Left ventricle myocardium superior (tissue), 1 donor: ENCODE data around the gene WBP11. TPM values are rescaled to one million over a fixed set of nuclear protein-coding genes. Genes with fewer than 3 reads are reported as not detected.
"Not testable (repeated sequence)": the region's sequence is repeated elsewhere in the genome, so short reads cannot be mapped to it uniquely, and the experiment has no call there.

Experiments
- ATAC-seq: fragments of 200-7000 bp; cut with Tn5 transposase; one replicate; pipeline ENCODE4 v1.9.1; 2020; ENCODE audit warnings: mild to moderate bottlenecking, moderate library complexity
- DNase-seq: peaks from one replicate; pipeline ENCODE4 v3.0.0-alpha.2; 2020
- intact Hi-C: fragments of 100-400 bp; cut with micrococcal nuclease; formaldehyde crosslinking; loops from one replicate; pipeline ENCODE4 v1.11.0; 2022
- total RNA-seq: library from RNA; stranded (reverse); fragmentation: NEBNext Ultra II Directional; extraction: Animal tissue kit (Norgen Biotek cat#: 25700); gene quantifications from one replicate; pipeline ENCODE4 v1.2.1, GENCODE V29; 2021
- donor health status: DM: no; HTN: yes; CAD: no; lungs with severe emphysema.

WBP11 gene
- total RNA-seq, 1 donor from 2014 or later: 51.5 TPM

GRCh38 chr12:14743061-14743460, 60.2 kb downstream of the WBP11 start:
- intact Hi-C loops: no loop called here
- ATAC-seq: no peak
- DNase-seq: no peak

- ATAC-seq (no peak), DNase-seq (no peak)
- intact Hi-C loops: no loop called here
Measured at GRCh38 chr12:14741942-14742341, 61.3 kb downstream of the WBP11 start.

- intact Hi-C loops: no loop called here
- ATAC-seq (no peak), DNase-seq (no peak)
Measured at GRCh38 chr12:14741153-14741552, 62.1 kb downstream of the WBP11 start.

- intact Hi-C loops: loop anchor here (5.0 kb wide), 1 partner anchor 1236 kb away; no protein-coding TSS in a partner anchor
- not testable (repeated sequence) for DNase-seq, ATAC-seq
Measured at GRCh38 chr12:14736441-14736840, 66.8 kb downstream of the WBP11 start.

Other genes starting within 250 kb of the WBP11 start
- gene PLBD1, start 235.6 kb downstream of the WBP11 start, total RNA-seq: 24.7 TPM
- gene GUCY2C, start 106.9 kb downstream of the WBP11 start, total RNA-seq: not detected
- 1.3 TPM for gene C12orf60, start 192 bp upstream of the WBP11 start, total RNA-seq
- 0.20 TPM for gene SMCO3, start 10.7 kb upstream of the WBP11 start, total RNA-seq
- gene ART4, start 40.0 kb upstream of the WBP11 start, total RNA-seq: 3.3 TPM
- 295 TPM for gene MGP, start 82.4 kb upstream of the WBP11 start, total RNA-seq
- 0.25 TPM for gene ERP27, start 135.1 kb upstream of the WBP11 start, total RNA-seq
- 56.0 TPM for gene ARHGDIB, start 158.1 kb upstream of the WBP11 start, total RNA-seq
- not detected for gene PDE6H, start 169.6 kb upstream of the WBP11 start, total RNA-seq